Natural killer cell (primary cell): Measurements from ENCODE around the gene WDFY3. TPM values are rescaled to one million over a fixed set of nuclear protein-coding genes. Genes with fewer than 3 reads are reported as not detected.

Source experiments
- ATAC-seq, 3 donors: fragments of 150-1000 bp in 2 of 3; fragments of 200-7000 bp in 1 of 3; cut with Tn5 transposase; 1 replicate in 1 of 3; 2 replicates in 2 of 3; pipeline ENCODE4 v1.10.0; 2021; ENCODE audit warnings: mild to moderate bottlenecking in 2 of 3, moderate library complexity in 2 of 3
- DNase-seq, 2 donors: peaks; one replicate each; pipeline versions ENCODE4 v3.0.0 to v3.0.0-alpha.2; 2013 to 2021; ENCODE audit warnings: mixed read lengths in 1 of 2
- H3K27ac ChIP-seq: one replicate; pipeline ENCODE4 v1.5.1; 2013; ENCODE audit warnings: mild to moderate bottlenecking, low read length
- H3K27me3 ChIP-seq: one replicate; pipeline ENCODE4 v1.6.1; 2013; ENCODE audit warnings: low read length; ENCODE audit not compliant: control insufficient read depth, insufficient read depth
- H3K36me3 ChIP-seq: one replicate; pipeline ENCODE4 v1.6.1; 2013; ENCODE audit warnings: low read length; ENCODE audit not compliant: control insufficient read depth, insufficient read depth
- H3K4me1 ChIP-seq: one replicate; pipeline ENCODE4 v1.6.1; 2013; ENCODE audit warnings: low read length; ENCODE audit not compliant: control insufficient read depth, insufficient read depth
- H3K4me3 ChIP-seq: one replicate; pipeline ENCODE4 v1.5.1; 2013; ENCODE audit warnings: low read length
- H3K9me3 ChIP-seq: one replicate; pipeline ENCODE4 v1.6.1; 2013; ENCODE audit warnings: low read length; ENCODE audit not compliant: control insufficient read depth, insufficient read depth
- H3K27ac Mint-ChIP-seq, 2 donors: one replicate each; pipeline ENCODE4 v1.8.0; 2022; ENCODE audit warnings: mild to moderate bottlenecking in 2 of 2, mixed read lengths in 2 of 2, moderate library complexity in 1 of 2
- H3K27me3 Mint-ChIP-seq, 2 donors: one replicate each; pipeline ENCODE4 v1.8.0; 2022; ENCODE audit warnings: low read depth in 2 of 2, mixed read lengths in 2 of 2
- H3K36me3 Mint-ChIP-seq: one replicate; pipeline ENCODE4 v1.8.0; 2022; ENCODE audit warnings: mixed read lengths
- H3K4me1 Mint-ChIP-seq, 2 donors: one replicate each; pipeline ENCODE4 v1.8.0; 2022; ENCODE audit warnings: mixed read lengths in 2 of 2
- H3K4me3 Mint-ChIP-seq: one replicate; pipeline ENCODE4 v1.8.0; 2022; ENCODE audit warnings: mild to moderate bottlenecking, moderate library complexity, mixed read lengths
- H3K9me3 Mint-ChIP-seq, 2 donors: one replicate each; pipeline ENCODE4 v1.8.0; 2022; ENCODE audit warnings: mixed read lengths in 2 of 2
- WGBS: methylation state at CpG from one replicate; pipeline ENCODE4 v1.1.7; 2013; ENCODE audit warnings: missing lambda C conversion rate; ENCODE audit not compliant: insufficient coverage; 5-methylcytosine and 5-hydroxymethylcytosine counted together
- intact Hi-C: fragments of 100-400 bp; cut with micrococcal nuclease; formaldehyde crosslinking; loops from one replicate; pipeline ENCODE4 v1.14.2; 2022
- total RNA-seq, 4 donors: library from RNA; stranded (reverse); fragments of 120-200 nt in 1 of 4; gene quantifications; one replicate each; pipeline versions ENCODE4 v1.2.3 to v1.2.4, GENCODE V29; 2013 to 2022
- TF ChIP-seq, protein P1 (sequence below): fragments of 200-600 bp; IDR thresholded peaks from one replicate; pipeline ENCODE4 v1.8.0; 2022; ENCODE audit warnings: antibody characterized with exemption

The WDFY3 gene
- total RNA-seq, 3 donors from 2014 or later (not counting 1 experiment from before 2014, with no cell fraction given) = 2.5 to 7.2 (median 6.0) TPM

DNA sequence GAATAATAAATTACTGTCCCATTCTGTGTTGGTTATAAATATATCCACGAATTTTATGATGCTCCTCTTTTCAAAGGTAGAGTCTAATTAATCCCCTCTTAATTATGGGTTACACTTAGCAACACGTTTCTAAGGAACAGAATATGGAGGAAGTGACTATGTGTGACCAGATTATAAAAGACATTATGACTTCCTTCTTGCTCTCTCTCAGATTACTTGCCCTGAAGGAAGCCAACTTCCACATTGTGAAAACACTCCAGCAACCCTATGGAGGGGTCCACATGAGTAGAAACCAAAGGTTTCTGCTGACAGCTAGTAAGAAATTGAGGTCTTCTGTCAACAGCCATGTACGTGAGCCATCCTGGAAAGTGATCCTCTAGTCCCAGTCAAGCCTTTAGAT is 59.3 kb downstream of the WDFY3 start:
- peaks cover 12 to 18% of the 10 kb centered on the region in 2 donors for H3K9me3 Mint-ChIP-seq
- no peak overlapping the region for H3K27ac Mint-ChIP-seq
- intact Hi-C loops = no loop called here
- no peak overlapping the region for H3K4me3 Mint-ChIP-seq
- DNase-seq (no peak), ATAC-seq (no peak)
- H3K36me3 Mint-ChIP-seq = no peaks in the 10 kb centered on the region
- Histone ChIP-seq H3K27me3 (no peaks in the 10 kb centered on the region), H3K4me1 (no peaks in the 10 kb centered on the region), H3K9me3 (no peaks in the 10 kb centered on the region), H3K4me3 (no peak overlapping the region), H3K27ac (no peak overlapping the region), H3K36me3 (no peaks in the 10 kb centered on the region)
- TF ChIP-seq, protein P1, sequence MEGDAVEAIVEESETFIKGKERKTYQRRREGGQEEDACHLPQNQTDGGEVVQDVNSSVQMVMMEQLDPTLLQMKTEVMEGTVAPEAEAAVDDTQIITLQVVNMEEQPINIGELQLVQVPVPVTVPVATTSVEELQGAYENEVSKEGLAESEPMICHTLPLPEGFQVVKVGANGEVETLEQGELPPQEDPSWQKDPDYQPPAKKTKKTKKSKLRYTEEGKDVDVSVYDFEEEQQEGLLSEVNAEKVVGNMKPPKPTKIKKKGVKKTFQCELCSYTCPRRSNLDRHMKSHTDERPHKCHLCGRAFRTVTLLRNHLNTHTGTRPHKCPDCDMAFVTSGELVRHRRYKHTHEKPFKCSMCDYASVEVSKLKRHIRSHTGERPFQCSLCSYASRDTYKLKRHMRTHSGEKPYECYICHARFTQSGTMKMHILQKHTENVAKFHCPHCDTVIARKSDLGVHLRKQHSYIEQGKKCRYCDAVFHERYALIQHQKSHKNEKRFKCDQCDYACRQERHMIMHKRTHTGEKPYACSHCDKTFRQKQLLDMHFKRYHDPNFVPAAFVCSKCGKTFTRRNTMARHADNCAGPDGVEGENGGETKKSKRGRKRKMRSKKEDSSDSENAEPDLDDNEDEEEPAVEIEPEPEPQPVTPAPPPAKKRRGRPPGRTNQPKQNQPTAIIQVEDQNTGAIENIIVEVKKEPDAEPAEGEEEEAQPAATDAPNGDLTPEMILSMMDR = no peak
- H3K27me3 Mint-ChIP-seq = no peaks in the 10 kb centered on the region
- WGBS = 75% methylated on average over 2 of the region's 3 CpGs
- no peaks in the 10 kb centered on the region for H3K4me1 Mint-ChIP-seq

DNA sequence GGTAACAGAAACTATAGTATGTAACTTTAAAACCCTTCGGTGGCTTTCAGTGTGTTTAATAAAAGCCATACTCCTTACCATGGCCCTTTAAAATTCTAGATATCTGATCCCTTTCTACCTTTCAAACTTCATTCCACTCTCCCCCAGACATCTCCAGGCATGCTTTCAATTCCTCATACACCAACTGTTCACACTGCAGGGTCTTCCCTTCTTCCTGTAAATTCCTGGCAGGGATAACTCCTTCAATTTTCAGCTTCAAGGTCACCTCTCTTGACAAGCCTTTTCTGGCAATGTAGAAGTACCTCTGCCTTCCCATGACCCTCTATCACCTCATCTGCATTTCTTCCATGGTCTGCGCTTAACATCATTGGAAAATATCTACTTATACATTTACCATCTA is 60.8 kb downstream of the WDFY3 start:
- Histone ChIP-seq H3K4me3 (no peak overlapping the region), H3K36me3 (no peaks in the 10 kb centered on the region), H3K9me3 (peaks cover 3% of the 10 kb centered on the region), H3K27me3 (no peaks in the 10 kb centered on the region), H3K4me1 (no peaks in the 10 kb centered on the region), H3K27ac (no peak overlapping the region)
- DNase-seq (no peak), ATAC-seq (no peak)
- Mint-ChIP-seq H3K9me3 (peaks cover 12 to 18% of the 10 kb centered on the region in 2 donors), H3K4me1 (no peaks in the 10 kb centered on the region), H3K27ac (no peak overlapping the region), H3K36me3 (no peaks in the 10 kb centered on the region), H3K27me3 (no peaks in the 10 kb centered on the region), H3K4me3 (no peak overlapping the region)
- WGBS = 96% methylated on average over 2 of the region's 2 CpGs
- intact Hi-C loops = no loop called here
- TF ChIP-seq, protein P1 = no peak

DNA sequence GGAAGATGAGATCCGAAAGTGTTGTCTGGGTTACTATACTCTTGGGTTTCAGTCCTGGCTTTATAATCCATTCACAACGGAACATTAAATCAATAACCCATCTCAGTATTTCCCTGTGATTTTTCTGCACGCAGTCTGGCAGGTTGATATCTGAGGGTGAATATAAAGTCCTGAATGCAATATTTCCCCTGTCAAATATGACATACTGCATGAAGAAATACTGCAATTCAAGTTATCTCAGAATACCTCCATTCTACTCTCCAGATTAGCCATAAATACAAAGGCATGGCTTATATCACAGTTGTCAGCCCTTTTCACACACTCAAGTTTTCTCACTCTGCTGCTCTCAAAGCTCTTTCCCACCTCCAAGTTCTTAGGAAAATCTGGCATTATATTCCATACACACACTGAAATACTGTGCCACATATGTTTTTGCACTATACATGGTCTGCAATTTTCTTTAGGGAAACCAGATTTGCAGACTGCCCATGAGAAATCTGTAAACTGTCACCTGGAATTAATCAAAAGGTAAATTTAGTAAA is 64.7 kb downstream of the WDFY3 start:
- no peak overlapping the region for H3K27ac ChIP-seq
- Mint-ChIP-seq H3K36me3 (no peaks in the 10 kb centered on the region), H3K27ac (no peak overlapping the region), H3K4me3 (no peak overlapping the region), H3K9me3 (peaks cover 7 to 17% of the 10 kb centered on the region in 2 donors), H3K27me3 (no peaks in the 10 kb centered on the region), H3K4me1 (no peaks in the 10 kb centered on the region)
- H3K36me3 ChIP-seq = no peaks in the 10 kb centered on the region
- TF ChIP-seq, protein P1 = no peak
- H3K9me3 ChIP-seq = peaks cover 3% of the 10 kb centered on the region
- no peak for ATAC-seq
- H3K27me3 ChIP-seq = no peaks in the 10 kb centered on the region
- intact Hi-C loops = no loop called here
- no peaks in the 10 kb centered on the region for H3K4me1 ChIP-seq
- H3K4me3 ChIP-seq = no peak overlapping the region
- no peak for DNase-seq
- WGBS = 100% methylated on average over 1 of the region's 3 CpGs

DNA sequence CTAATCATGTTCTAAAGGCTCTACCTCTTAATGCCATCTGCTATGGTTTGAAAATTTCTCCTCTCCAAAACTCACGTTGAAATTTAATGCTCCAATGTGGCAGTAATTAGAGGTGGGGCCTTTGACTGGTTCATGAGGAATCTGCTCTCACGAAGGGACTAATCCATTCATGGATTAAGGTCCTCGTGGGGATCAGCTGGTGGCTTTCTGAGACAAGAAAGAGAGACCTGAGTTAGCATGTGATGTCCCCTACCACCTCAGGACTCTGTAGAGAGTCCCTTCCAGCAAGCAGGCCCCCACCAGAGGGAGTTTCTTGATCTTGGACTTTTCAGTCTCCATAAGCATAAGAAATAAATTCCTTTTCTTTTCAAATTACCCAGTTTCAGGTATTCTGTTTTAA is 65.3 kb downstream of the WDFY3 start:
- no peaks in the 10 kb centered on the region for H3K27me3 Mint-ChIP-seq
- H3K4me3 Mint-ChIP-seq = no peak overlapping the region
- H3K9me3 ChIP-seq = peaks cover 3% of the 10 kb centered on the region
- ATAC-seq (no peak), DNase-seq (no peak)
- H3K4me1 ChIP-seq = no peaks in the 10 kb centered on the region
- WGBS = 81% methylated on average over 3 of the region's 3 CpGs
- H3K27me3 ChIP-seq = no peaks in the 10 kb centered on the region
- no peaks in the 10 kb centered on the region for H3K4me1 Mint-ChIP-seq
- no peak overlapping the region for H3K27ac ChIP-seq
- TF ChIP-seq, protein P1 = no peak
- H3K36me3 Mint-ChIP-seq = no peaks in the 10 kb centered on the region
- H3K4me3 ChIP-seq = no peak overlapping the region
- intact Hi-C loops = no loop called here
- no peaks in the 10 kb centered on the region for H3K36me3 ChIP-seq
- peaks cover 7 to 17% of the 10 kb centered on the region in 2 donors for H3K9me3 Mint-ChIP-seq
- no peak overlapping the region for H3K27ac Mint-ChIP-seq
